Superior temporal gyrus (tissue), 1 donor: Measurements from ENCODE around the gene PTPN14.

Experiments
- DNase-seq: peaks from one replicate; pipeline ENCODE4 v3.0.0-alpha.2; 2016; ENCODE audit errors: extremely low spot score

Gene PTPN14

DNA sequence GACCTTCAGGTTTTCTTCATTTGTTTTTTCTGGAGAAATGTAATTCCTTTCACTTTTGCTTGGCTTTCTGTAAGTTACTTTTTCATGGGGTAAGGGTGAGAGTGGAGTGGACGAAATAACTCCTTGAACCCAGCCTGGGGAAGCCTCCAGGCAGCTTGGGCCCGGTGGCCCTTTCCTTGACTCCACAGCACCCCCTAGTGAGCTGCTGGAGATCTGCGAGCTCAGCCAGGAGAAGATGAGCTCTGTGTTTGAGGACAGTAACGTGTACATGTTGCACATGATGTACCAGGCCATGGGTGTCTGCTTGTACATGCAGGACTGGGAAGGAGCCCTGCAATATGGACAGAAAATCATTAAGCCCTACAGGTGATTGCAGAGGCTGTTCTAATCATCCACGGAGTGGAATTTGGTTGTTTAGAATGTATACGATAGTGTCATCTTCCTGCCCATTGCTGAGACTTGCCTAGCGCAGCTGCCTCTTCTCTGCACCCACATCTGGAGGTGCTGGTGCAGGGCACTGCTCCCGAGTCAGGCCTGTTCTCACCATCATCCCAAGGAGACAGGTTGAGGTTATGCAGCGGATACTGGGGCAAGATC lies 219.5 kb downstream of the PTPN14 start:
- DNase-seq, result peak; percentile 59

DNA sequence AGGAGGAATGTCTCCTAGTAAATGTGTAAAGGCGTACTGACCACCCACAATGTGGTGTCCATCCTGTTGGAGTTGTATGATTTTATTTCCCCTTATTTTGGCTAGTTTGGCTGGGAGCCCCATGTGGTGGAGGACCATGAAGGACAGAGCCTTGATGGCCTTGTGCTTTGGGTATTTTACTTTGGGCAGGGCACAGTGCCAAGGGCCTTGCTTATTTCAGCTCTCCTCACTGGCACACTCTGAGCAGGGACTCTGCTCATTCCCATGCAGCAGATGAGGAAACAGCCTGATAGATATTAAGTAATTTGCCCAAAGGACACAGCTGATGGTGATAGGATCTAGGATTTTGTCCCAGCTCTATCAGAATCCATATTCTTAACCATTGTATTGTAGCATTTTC lies 220.2 kb downstream of the PTPN14 start:
- DNase-seq, result no peak

GRCh38 chr1:214330715-214331114 lies 220.7 kb downstream of the PTPN14 start:
- no peak for DNase-seq

- no peak for DNase-seq
Observed at GRCh38 chr1:214330222-214330621, 221.2 kb downstream of the PTPN14 start.

DNA sequence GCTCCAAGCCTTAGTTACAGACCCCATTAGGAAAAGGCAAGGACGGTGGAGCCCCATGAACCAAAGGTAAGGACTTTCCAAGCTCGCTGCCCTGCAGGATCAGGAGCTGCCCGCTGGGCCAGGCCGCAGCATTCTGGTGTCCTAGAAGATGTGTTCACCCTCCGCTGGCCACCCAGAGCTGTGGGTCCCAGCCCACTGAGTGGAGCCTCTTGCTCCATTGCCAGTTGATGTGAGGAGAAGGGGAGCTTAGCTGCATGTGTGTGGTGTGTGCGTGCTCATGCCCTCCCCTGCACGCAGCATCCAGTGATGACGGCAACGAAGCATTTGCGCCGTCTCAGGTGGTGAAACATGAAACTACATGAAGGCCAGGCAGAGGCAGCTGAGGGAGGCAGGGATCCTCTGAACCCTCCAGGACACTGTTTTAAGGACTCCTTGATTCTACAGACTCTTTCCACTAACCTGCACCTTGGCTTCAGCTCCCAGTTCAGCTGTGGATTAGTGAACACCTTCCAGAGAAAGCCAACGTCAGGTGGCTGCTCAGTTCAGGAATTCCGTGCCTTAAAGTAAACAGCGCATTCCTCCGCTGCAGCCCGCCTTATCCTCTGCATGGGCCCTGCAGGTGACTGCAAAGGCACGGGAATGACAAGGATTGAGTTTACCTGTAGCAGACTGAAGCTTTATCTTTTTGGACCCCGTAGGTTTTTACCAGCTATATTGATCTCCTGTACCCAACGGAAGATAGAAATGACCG lies 221.8 kb downstream of the PTPN14 start:
- no peak for DNase-seq

- peak; percentile 93 for DNase-seq
Observed at GRCh38 chr1:214328770-214329469, 222.5 kb downstream of the PTPN14 start.

- DNase-seq, result no peak
Observed at GRCh38 chr1:214327514-214327913, 223.9 kb downstream of the PTPN14 start.

DNA sequence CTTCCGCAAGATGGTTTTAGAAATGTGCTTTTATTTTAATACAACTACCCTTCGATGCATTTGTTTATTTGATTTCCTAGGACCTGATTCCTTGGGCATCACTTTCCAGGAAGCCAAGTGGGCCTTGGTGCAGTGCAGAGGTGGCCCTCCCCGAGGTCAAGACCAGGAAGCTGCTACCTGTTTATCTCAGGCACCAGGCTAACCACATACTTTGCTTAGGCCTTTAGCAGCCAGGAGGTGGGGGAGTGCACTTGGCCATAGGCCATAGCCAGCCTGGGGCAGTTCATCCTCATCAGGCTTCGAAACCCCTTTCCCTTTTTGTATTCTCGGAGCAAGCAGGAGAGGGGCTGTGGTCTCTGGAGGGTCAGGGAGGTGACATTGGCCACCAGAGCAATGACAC lies 225.0 kb downstream of the PTPN14 start:
- no peak for DNase-seq

- DNase-seq, result no peak
Observed at GRCh38 chr1:214324896-214325800, 226.3 kb downstream of the PTPN14 start.

DNA sequence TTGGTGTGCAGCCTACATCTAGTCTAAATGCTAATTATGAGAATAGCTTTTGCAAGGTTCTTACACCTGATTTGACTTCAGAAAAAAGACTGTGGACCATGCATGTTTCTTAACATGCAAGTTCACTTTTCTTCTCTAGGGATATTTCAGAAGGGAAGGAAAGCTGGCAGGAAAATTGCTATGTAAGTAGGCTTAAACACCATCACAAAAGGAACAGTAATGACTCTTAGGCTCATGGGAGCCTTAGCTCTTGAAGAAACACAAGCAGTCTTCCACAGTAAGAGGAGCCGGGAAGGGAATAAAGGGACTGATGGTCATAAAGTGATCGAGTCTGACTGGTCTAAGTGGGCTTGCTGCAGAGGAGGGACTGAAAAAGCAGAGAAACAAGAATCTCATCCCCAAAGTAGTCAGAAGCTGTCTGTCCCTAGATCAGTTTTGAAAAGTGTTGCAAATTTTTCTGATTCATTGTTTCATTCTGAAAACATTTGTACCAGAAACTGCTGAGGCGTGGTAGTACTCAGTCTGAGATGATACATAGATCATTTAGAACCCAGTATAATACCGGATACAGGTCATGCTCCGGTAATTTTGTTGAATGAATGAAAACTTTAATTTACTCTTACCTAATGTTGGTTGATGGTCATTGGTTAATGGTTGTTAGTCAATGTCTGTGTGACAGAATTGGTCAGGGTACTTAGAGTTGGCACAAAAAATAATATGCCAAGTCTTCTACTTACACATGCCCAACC lies 229.5 kb downstream of the PTPN14 start:
- DNase-seq, result no peak

DNA sequence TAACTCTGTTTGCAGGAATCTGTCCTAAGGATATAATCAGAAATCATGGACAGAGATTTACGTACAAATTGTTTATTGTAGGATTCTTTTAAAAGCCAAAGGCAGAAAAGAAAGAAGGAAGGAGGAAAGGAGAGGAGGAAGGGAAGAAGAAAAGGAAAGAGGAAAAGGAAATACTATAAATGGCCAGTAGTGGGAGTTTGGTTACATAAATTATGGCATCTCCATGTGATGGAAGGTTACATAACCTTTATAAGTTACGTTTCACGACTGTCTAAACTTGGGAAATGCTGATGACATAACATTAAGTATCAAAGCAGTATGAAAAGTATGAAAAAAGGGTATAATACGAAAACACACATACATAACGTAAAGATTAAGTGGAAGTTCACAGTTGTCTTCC lies 231.5 kb downstream of the PTPN14 start:
- no peak for DNase-seq

GRCh38 chr1:214318956-214319736 lies 232.3 kb downstream of the PTPN14 start:
- DNase-seq, result no peak

DNA sequence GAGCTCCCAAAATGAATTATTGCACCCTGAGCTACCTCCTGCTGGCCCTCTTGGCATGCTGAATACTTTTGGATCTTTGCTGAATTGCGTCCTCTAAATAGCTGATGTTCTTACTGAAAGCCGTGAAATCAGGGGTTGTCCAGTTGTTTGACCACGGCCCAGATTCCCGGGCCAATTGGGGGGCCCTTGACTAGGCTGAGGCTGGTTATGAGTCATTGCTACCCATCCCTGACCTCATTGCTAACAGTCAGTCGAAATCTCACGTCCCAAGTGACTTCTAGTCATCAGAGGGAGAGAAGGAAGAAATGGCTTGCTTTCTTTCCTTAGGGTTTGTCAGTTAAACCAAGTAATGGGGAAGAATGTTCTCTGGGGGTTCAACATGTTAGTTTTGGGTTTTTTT lies 233.0 kb downstream of the PTPN14 start:
- no peak for DNase-seq

- no peak for DNase-seq
Observed at GRCh38 chr1:214317734-214318133, 233.7 kb downstream of the PTPN14 start.

- DNase-seq, result no peak
Observed at GRCh38 chr1:214317300-214317699, 234.1 kb downstream of the PTPN14 start.

DNA sequence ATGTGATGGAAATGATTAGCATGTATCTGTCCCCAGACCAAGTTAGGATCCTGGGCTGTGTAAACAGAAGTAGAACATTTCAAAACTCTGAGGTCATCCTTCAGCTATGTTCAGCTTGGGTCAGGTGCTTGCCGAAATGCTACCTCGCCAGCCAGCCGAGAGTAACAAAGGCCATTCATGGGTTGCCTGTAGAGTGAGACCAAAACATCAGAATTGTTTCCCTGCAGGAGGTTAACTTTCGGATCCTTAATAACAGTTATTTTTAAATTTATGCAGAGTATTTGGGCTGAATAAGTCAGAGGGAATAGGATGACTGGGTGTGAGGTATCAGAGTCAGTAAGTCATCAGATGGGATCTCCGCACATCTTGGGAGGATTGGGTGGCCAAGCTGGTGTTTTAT lies 234.8 kb downstream of the PTPN14 start:
- DNase-seq, result no peak

DNA sequence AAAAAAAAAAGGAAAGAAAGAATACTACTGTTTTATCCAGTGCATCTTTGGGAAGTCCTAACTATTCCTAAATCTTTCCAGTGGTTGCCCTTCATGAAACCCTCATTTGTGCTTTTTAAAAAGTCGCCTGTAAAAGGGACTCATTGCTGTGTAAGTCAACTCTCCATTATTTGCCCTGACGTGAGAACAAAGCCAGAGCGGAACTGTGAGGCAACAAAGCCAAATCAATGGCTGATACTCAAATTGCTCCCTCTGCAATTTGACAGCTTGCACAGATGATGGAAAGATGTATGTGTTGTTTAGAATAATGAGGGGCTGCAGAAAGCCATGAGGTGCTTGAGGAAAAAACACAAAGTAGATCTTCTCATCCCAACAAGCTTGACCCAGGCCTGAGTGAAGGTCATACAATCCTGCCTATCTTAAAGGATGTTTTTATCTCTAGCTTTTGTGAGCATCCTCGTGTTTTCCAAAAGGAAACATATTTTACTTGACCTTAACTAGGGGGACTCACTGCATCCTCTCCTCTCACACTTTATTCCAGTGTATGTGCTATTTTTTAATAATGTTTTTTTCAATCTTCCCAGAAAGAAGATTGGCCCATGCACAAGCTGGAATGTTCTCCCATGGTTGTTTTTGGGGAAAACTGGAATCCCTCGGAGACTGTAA lies 237.1 kb downstream of the PTPN14 start:
- DNase-seq, result no peak

GRCh38 chr1:214312530-214313051 lies 238.8 kb downstream of the PTPN14 start:
- no peak for DNase-seq
